WTC11 (cell line): Measurements from ENCODE around the gene ADRA1B.

ENCODE experiments used
- ATF6 ChIP-seq: sonication (generic); formaldehyde crosslinking; IDR thresholded peaks from 2 replicates; pipeline ENCODE4 v1.8.1; 2023; ENCODE audit warnings: mild to moderate bottlenecking, missing genetic modification reagents
- CTCF ChIP-seq: fragments of 200-600 bp; IDR thresholded peaks from 2 replicates; pipeline ENCODE4 v1.8.0; 2022; ENCODE audit warnings: antibody characterized with exemption
- E2F5 ChIP-seq: sonication (generic); formaldehyde crosslinking; IDR thresholded peaks from 2 replicates; pipeline ENCODE4 v1.8.1; 2022; ENCODE audit warnings: mild to moderate bottlenecking, moderate library complexity, missing genetic modification reagents
- EMX1 ChIP-seq: fragments of 250-450 bp; sonication (Bioruptor Pico); IDR thresholded peaks from 2 replicates; pipeline ENCODE4 v1.8.0; 2021; ENCODE audit warnings: mild to moderate bottlenecking
- FOXK1 ChIP-seq: sonication (generic); formaldehyde crosslinking; IDR thresholded peaks from 2 replicates; pipeline ENCODE4 v1.8.0; 2022; ENCODE audit warnings: mild to moderate bottlenecking, moderate library complexity, missing genetic modification reagents
- NR1H2 ChIP-seq: sonication (generic); formaldehyde crosslinking; IDR thresholded peaks from 2 replicates; pipeline ENCODE4 v1.9.0; 2021; ENCODE audit warnings: mild to moderate bottlenecking, moderate library complexity, missing genetic modification reagents
- PRDM15 ChIP-seq: sonication (generic); formaldehyde crosslinking; IDR thresholded peaks from 2 replicates; pipeline ENCODE4 v1.8.0; 2022; ENCODE audit warnings: missing genetic modification reagents
- PRRX2 ChIP-seq: fragments of 250-450 bp; sonication (Bioruptor Pico); IDR thresholded peaks from 2 replicates; pipeline ENCODE4 v1.8.0; 2021; ENCODE audit warnings: mild to moderate bottlenecking
- RELA ChIP-seq: sonication (generic); formaldehyde crosslinking; IDR thresholded peaks from 2 replicates; pipeline ENCODE4 v1.8.1; 2022; ENCODE audit warnings: missing genetic modification reagents, mild to moderate bottlenecking, borderline replicate concordance
- TEAD4 ChIP-seq: sonication (generic); formaldehyde crosslinking; IDR thresholded peaks from 2 replicates; pipeline ENCODE4 v1.8.0; 2022; ENCODE audit warnings: mild to moderate bottlenecking, missing genetic modification reagents
- USF2 ChIP-seq: sonication (generic); formaldehyde crosslinking; IDR thresholded peaks from 2 replicates; pipeline ENCODE4 v1.8.1; 2023; ENCODE audit warnings: mild to moderate bottlenecking, missing genetic modification reagents, moderate library complexity
- ZNF281 ChIP-seq: sonication (generic); formaldehyde crosslinking; IDR thresholded peaks from 2 replicates; pipeline ENCODE4 v1.8.0; 2023; ENCODE audit warnings: mild to moderate bottlenecking, missing genetic modification reagents
- ZNF416 ChIP-seq: fragments of 250-450 bp; sonication (Bioruptor Pico); IDR thresholded peaks from 2 replicates; pipeline ENCODE4 v1.9.0; 2021; ENCODE audit warnings: mild to moderate bottlenecking, inconsistent platforms
- ZSCAN18 ChIP-seq: fragments of 250-450 bp; sonication (Bioruptor Pico); IDR thresholded peaks from 2 replicates; pipeline ENCODE4 v2.1.2; 2022; ENCODE audit warnings: mild to moderate bottlenecking, moderate library complexity

GRCh38 chr5:159945359-159945758 is 29.1 kb downstream of the ADRA1B start:
- no peak for TF ChIP-seq CTCF
- no peak for TF ChIP-seq ATF6 (CRISPR knock-in tag)
- TF ChIP-seq ZSCAN18 (CRISPR knock-in tag) = no peak
- TF ChIP-seq ZNF281 (CRISPR knock-in tag) = no peak
- no peak for TF ChIP-seq PRRX2 (CRISPR knock-in tag)
- TF ChIP-seq USF2 (CRISPR knock-in tag) = no peak
- no peak for TF ChIP-seq RELA (CRISPR knock-in tag)
- no peak for TF ChIP-seq EMX1
- TF ChIP-seq TEAD4 (CRISPR knock-in tag) = no peak
- no peak for TF ChIP-seq NR1H2 (CRISPR knock-in tag)
- TF ChIP-seq ZNF416 (CRISPR knock-in tag) = no peak
- no peak for TF ChIP-seq PRDM15 (CRISPR knock-in tag)
- TF ChIP-seq E2F5 = no peak
- no peak for TF ChIP-seq FOXK1
